Right forelimb (tissue), 1 donor: Measurements from ENCODE around the gene PXYLP1.
"Not testable (repeated sequence)": the region's sequence is repeated elsewhere in the genome, so short reads cannot be mapped to it uniquely, and the experiment has no call there.

Experiments used
- DNase-seq: peaks from one replicate; pipeline ENCODE4 v3.0.0-alpha.2; 2018

Gene PXYLP1

DNA sequence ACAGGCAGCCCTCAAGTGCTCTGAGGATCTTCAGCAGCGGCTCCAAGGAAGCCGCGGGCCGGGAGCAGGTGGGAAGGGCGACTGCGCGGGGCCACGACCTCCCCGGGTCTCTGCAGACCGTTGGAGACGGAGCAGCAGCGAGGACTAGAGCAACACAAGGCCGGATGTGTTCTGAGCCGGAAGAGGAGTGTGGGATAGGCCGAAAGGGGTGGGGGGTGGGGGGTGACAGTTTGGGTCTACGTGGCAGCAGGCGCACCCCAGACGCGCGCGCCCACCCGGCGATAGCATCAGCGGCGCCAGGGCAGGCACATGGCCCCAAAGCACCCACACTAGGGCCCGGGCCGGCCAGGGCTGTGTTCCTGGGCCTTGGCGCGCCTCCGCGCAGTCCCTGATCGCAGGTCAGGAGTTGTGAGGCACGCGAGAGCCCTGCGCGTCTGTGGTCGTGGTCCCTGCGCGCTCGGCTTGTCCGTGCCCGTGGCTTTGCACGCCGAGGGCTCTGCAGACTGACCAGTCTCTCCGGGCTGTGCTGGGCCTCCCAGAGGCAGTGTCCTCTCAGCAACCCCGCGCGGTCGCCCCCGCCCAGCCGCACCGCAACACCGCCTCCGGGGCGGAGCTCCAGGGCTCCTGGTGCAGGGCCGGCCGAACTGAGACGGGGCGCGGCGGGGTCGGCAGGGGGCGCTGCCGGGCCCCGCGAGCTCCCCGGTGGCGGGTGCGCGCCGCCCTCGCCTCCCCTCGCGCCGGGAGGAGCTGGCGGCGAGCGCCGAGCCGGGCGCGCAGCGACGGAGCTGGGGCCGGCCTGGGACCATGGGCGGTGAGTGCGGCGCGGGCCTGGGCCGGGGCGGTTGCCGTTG, at the start of gene PXYLP1:
Gene PXYLP1 (plus strand): TSS at position 725 of the 851 bp plus-strand sequence. CDS start 28,351 bp downstream, outside the sequence.
- DNase-seq, result peak; percentile 94

DNA sequence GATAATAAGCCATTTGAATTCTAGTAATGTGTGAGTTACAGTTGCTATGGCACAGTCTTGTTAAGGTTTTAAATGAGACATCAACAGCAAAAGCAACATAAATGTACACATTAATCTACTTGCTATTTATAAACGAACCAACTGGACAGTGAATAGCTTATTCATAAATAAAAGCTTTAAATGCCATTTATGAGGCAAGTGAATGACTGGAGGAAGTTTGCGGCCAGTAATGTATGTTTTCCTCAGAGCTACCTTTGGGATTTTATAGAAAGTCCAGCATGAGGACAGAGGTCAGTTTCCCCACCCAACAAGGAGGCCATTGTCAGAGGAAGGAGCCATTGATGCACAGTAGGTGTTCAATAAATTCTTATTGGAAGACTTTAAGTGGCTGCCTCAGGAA, 48.0 kb upstream of the PXYLP1 start:
- no peak for DNase-seq

DNA sequence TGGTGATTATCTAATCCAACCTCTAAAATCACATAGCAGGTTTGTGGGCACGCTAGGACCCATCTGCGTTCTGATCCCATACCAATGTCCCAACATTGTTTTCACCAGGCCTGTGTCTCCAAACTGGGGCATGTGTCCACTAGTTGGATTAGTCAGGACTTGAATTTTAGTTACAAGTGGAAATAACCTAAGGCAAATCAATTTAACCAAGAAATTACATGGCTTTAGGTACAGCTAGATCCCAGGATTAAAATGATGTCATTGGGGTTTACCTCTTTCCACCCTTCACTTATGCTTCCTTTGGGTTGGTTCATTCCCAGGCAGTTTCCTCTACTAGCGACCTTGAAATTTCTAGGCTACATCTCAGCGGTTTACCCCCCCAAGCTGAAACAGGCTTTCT, 47.2 kb upstream of the PXYLP1 start:
- no peak for DNase-seq

DNA sequence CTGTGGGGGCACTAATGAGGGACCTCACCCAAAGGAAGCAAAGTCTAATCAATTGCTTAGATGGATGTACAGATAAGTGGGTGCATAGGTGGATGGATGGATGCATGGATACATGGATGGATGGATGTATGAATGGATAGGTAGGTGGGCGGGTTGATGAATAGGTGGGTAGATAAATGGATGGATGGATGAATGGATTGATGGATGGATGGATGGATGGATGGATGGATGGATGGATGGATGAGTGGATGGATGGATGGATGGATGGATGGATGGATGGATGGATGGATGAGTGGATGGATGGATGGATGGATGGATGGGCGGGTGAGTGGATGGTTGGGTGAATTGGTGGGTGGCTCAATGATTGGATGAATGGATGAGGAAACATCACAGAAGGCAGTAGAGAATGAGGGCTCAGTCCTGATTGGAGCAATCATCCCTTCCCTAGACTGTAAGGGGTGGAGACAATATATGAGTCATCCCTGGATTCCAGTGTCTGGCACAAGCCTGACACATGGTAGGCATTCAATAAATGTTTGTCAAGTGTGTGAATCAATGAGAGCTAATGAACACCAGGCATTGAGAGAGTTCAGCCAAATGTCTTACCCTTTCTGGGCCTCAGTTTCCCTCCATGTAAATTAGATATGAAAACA, 40.4 kb upstream of the PXYLP1 start:
- DNase-seq, result no peak

- DNase-seq, result peak; percentile 100
These were observed 39.3 kb upstream of the PXYLP1 start for GRCh38 chr3:141192345-141192744.

DNA sequence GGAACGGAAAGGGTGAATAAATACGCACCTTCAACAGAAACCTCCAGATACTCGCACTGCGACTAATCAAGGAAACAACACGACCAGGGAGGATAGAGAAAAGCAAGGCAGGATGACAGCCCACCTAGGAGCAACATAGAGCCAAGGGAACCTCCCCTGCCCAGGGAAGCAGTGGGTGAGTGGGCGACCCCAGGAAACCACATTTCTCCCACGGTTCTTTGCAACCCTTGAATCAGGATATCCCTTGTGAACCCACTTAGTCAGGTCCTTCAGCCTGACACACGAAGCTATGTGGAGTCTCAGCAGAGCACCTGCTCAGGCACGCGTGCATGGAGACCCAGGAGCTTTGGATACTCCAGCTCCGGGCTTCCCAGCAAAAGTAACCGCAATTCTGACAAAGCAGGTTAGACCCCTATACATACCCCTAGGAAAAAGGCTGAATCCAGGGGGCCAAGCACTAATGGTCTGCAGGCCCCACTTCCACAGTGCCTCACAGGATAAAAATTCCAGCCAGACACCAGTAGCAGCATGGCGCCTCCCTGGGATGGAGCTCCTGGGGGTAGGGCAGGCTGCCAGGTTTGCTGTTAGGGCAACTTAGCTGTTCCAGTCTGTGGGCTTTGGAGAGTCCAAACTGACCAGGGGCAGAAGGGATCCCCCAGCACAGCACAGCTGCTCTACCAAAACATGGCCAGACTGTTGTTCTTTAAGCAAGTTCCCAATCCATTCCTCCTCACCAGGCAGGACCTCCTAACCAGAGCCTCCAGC, 38.4 kb upstream of the PXYLP1 start:
- no peak for DNase-seq

GRCh38 chr3:141201122-141201521, 30.5 kb upstream of the PXYLP1 start:
- DNase-seq, result no peak

DNA sequence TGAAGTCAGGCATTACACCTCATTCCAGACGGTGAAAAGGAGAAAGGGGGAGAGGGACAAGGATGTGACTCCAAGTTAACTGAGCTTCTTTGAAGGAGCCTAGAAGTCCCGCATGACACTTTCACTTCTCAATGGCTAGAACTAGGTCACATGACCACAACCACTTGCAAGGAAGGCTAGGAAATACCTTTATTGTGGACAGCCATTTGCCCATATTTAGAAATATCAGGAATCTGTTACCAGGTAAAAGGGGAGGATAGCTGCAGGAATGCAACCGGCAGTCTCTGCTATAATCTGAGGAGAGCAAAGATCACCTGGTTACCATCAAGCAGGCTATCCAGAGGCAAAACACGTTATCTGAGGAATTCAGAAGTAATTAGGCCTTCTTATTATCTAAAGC, 28.9 kb upstream of the PXYLP1 start:
- no peak for DNase-seq

GRCh38 chr3:141203866-141204265, 27.8 kb upstream of the PXYLP1 start:
- no peak for DNase-seq

GRCh38 chr3:141204343-141204742, 27.3 kb upstream of the PXYLP1 start:
- no peak for DNase-seq

DNA sequence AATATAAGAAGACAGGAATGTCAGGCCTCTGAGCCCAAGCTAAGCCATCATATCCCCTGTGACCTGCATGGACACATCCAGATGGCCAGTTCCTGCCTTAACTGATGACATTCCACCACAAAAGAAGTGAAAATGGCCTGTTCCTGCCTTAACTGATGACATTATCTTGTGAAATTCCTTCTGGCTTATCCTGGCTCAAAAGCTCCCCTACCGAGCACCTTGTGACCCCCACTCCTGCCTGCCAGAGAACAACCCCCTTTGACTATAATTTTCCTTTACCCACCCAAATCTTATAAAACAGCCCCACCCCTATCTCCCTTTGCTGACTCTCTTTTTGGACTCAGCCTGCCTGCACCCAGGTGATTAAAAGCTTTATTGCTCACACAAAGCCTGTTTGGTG, 20.3 kb upstream of the PXYLP1 start:
- not testable (repeated sequence) for DNase-seq

DNA sequence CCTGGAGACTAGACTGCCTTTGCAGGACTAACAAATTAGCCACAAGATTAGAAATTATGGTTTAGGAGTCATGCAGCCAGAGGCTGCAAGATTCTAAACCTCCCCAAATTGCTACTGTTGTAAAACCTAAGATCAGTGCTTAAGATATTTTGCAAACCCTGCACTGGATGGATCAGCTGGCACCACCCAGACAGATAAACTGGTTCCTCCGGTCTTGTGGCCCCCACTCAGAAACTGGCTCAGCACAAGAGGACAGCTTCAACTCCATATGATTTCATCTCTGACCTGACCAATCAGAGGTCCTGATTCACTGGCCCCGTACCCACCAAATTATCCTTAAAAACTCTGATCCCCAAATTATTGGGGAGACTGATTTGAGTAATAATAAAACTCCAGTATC, 19.5 kb upstream of the PXYLP1 start:
- DNase-seq, result no peak

DNA sequence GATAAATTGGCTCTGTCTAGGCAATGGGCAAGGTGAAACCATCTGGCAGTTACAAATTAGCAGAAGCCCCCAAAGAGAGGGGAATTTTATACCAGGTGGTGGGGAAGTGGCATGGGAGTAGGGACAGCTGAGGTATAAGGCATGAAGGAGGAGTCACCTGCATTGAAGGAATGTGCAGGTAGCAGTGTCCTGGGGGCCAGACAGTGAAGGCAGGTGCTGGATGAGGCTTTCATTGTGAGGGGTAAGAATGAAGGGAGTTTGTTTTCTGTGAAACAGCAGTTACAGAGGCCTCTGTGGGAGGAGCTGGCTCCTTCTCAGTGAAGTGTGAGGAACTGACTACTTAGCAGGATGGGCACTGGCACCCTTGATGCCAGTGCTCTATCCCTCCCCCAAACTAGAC, 19.1 kb upstream of the PXYLP1 start:
- no peak for DNase-seq

DNA sequence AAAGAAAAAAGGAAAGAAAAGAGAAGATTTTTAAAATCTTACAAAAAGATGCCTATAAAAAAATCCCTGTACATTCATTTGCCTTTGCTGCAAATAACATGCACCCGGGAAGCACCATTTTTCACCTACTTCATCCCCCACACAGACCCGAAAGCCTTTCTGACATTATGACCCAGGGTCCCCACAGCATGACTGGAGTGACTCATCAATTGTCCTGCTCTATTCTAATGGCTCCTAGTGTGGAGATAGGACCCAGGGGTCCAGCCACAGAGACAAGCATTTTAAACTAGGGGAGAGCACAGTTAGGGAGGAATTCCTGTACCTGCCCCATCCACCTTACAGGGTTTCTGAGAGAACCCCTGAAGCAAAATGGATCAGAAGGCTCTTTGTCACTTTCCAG, 14.7 kb upstream of the PXYLP1 start:
- DNase-seq, result no peak

GRCh38 chr3:141217389-141217788, 14.2 kb upstream of the PXYLP1 start:
- DNase-seq, result no peak

- DNase-seq, result no peak
These were observed 13.3 kb upstream of the PXYLP1 start for GRCh38 chr3:141218162-141218835.

DNA sequence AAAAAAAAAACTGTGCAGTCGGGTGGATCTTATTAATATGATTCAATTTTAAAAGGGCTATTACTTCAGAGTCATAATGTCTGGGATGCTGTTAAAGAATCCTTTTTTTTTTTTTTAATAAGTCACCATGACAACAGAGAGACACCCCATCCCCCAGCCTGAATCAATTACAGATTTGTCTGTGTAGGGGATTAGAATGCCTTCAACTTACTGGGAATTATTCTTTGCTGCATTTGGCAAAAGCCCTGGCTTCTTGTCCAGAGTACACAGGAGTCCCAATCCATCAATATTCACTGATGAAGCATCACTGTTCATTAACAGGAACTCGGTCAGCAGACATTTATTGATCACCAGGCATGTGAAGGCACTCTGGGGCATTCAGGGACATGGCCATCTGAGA, 12.7 kb upstream of the PXYLP1 start:
- DNase-seq, result no peak

GRCh38 chr3:141223673-141224166, 7.9 kb upstream of the PXYLP1 start:
- DNase-seq, result no peak

- DNase-seq, result no peak
These were observed 5.7 kb upstream of the PXYLP1 start for GRCh38 chr3:141225939-141226338.

DNA sequence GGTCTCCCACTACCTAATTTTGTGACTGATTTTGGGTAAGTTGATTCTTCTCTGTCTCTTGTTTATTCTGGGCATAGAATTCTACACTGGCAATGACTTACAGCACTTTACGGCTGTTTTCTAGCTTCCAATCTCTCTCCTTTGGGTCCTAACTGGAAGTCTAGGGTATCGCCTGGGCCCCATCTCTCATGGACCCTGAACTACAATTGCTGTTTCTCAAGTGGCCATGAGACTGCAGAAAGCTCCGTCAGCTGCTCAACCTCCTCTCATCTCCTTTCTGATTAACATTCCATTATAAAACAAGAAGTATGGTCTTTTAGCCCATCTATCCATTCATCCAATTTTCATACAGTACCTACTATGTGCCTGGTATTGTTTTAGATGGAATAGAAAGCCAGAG, 4.4 kb upstream of the PXYLP1 start:
- no peak for DNase-seq

- no peak for DNase-seq
These were observed 3.9 kb upstream of the PXYLP1 start for GRCh38 chr3:141227752-141228151.

- DNase-seq, result no peak
These were observed 3.2 kb upstream of the PXYLP1 start for GRCh38 chr3:141228395-141228794.

GRCh38 chr3:141229132-141229531, 2.5 kb upstream of the PXYLP1 start:
- DNase-seq, result no peak
